MCF 10A (cell line): ENCODE measurements around the gene UPK3A. TPM values are rescaled to one million over a fixed set of nuclear protein-coding genes. Genes with fewer than 3 reads are reported as not detected.

ENCODE experiments used
- BruUV-seq: library from RNA; stranded (reverse); fragments of 400-500 nt; replicated peaks from 2 replicates; lab custom pipeline; 2021; lab: Mats Ljungman, UMichigan
- CTCF ChIA-PET: fragments of 300-600 bp; sonication (Branson Sonifier 250); formaldehyde crosslinking; extraction: SDS; loops from one replicate; lab custom pipeline; 2021; ENCODE audit warnings: antibody characterized with exemption, inconsistent platforms; lab: Yijun Ruan, JAX
- POLR2A ChIA-PET: fragments of 300-600, 350-650 bp; sonication (Branson Sonifier 250); formaldehyde crosslinking; extraction: SDS; loops from one replicate; lab custom pipeline; 2020; ENCODE audit warnings: antibody characterized with exemption, inconsistent platforms; lab: Yijun Ruan, JAX
- DNase-seq: peaks from one replicate; pipeline ENCODE4 v3.0.0-alpha.2; 2018; ENCODE audit not compliant: unreplicated experiment
- H3K27ac Mint-ChIP-seq: one replicate; pipeline ENCODE4 v1.8.0; 2022; ENCODE audit warnings: mild to moderate bottlenecking, low read depth, mixed read lengths; ENCODE audit not compliant: unreplicated experiment
- H3K27me3 Mint-ChIP-seq: one replicate; pipeline ENCODE4 v1.8.0; 2022; ENCODE audit warnings: mixed read lengths; ENCODE audit not compliant: insufficient read depth, unreplicated experiment
- H3K36me3 Mint-ChIP-seq: one replicate; pipeline ENCODE4 v1.8.0; 2022; ENCODE audit warnings: mild to moderate bottlenecking, moderate library complexity, mixed read lengths; ENCODE audit not compliant: insufficient read depth, unreplicated experiment
- H3K4me1 Mint-ChIP-seq: one replicate; pipeline ENCODE4 v1.8.0; 2022; ENCODE audit warnings: mixed read lengths; ENCODE audit not compliant: insufficient read depth, unreplicated experiment
- H3K4me3 Mint-ChIP-seq: one replicate; pipeline ENCODE4 v1.8.0; 2022; ENCODE audit warnings: mild to moderate bottlenecking, moderate library complexity, mixed read lengths; ENCODE audit not compliant: unreplicated experiment
- H3K9me3 Mint-ChIP-seq: one replicate; pipeline ENCODE4 v1.8.0; 2022; ENCODE audit warnings: mixed read lengths; ENCODE audit not compliant: unreplicated experiment
- intact Hi-C: fragments of 100-400 bp; cut with micrococcal nuclease; formaldehyde crosslinking; loops from 2 replicates; pipeline ENCODE4 v1.14.1; 2022
- total RNA-seq: library from RNA; stranded (reverse); gene quantifications from 2 replicates; pipeline ENCODE4 v1.2.3, GENCODE V29; 2022
- TF ChIP-seq, protein P1 (sequence below): fragments of 200-600 bp; IDR thresholded peaks from one replicate; pipeline ENCODE4 v1.8.0; 2022; ENCODE audit warnings: antibody characterized with exemption, mild to moderate bottlenecking; ENCODE audit not compliant: unreplicated experiment

Gene UPK3A
- total RNA-seq, 1 experiment from 2014 or later, result not detected

DNA sequence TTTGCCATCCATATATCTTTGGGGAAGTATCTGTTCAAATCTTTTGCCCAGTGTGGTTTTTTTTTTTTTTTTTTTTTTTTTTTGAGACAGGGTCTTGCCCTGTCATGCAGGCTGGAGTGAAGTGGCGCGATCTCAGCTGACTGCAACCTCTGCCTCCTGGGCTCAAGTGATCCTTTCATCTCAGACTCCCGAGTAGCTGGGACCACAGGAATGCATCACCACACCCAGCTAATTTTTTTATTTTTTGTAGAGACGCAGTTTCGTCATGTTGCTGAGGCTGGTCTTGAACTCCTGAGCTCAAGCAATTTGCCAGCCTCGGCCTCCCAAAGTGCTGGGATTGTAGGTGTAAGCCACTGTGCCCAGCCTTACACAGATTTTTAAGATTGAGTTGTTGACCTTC is 20.2 kb downstream of the UPK3A start:
- DNase-seq, result no peak
- Mint-ChIP-seq H3K27me3 (no peaks in the 10 kb centered on the region), H3K4me1 (peaks cover 11% of the 10 kb centered on the region), H3K4me3 (no peak overlapping the region), H3K27ac (no peak overlapping the region), H3K36me3 (no peaks in the 10 kb centered on the region), H3K9me3 (no peaks in the 10 kb centered on the region)
- intact Hi-C loops, result no loop called here
- TF ChIP-seq, protein P1, sequence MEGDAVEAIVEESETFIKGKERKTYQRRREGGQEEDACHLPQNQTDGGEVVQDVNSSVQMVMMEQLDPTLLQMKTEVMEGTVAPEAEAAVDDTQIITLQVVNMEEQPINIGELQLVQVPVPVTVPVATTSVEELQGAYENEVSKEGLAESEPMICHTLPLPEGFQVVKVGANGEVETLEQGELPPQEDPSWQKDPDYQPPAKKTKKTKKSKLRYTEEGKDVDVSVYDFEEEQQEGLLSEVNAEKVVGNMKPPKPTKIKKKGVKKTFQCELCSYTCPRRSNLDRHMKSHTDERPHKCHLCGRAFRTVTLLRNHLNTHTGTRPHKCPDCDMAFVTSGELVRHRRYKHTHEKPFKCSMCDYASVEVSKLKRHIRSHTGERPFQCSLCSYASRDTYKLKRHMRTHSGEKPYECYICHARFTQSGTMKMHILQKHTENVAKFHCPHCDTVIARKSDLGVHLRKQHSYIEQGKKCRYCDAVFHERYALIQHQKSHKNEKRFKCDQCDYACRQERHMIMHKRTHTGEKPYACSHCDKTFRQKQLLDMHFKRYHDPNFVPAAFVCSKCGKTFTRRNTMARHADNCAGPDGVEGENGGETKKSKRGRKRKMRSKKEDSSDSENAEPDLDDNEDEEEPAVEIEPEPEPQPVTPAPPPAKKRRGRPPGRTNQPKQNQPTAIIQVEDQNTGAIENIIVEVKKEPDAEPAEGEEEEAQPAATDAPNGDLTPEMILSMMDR, result no peak
- ChIA-PET CTCF (interaction anchor here (0.6 to 1.0 kb wide), 3 partner anchors 65 to 673 kb away, joined by 3 to 4 read pairs (median 3); no protein-coding TSS in a partner anchor), POLR2A (interaction anchor here (1.3 kb wide), 1 partner anchor 14 kb away, joined by 3 read pairs; no protein-coding TSS in a partner anchor)
- no TSS peak for BruUV-seq

DNA sequence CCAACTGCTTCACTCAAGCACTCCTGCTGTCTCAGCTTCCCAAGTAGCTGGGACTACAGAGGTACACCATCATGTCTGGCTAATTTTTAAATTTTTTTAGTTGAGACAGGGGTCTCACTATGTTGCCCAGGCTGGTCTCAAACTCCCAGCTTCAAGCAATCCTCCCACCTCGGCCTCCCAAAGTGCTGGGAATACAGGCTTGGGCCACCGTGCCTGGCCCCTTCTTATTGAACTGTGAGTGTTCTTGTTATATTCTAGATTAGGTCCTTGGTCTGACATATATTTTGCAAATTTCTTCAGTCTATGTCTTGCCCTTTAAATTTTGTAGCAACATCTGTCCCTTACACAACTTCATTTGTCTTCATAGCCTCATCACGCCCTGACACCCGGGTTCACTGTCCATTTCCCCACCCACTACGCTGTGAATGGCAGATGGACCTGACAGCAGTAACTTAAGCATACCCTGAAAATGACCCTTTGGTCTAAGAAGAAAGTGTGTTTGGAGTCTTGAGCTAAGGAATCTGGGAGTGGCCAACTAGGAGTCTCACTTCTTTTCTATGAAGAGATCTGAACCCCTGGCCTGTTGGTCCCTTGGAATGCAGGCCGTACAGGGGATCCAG is 20.8 kb downstream of the UPK3A start:
- no peaks in the 10 kb centered on the region for H3K27me3 Mint-ChIP-seq
- H3K4me1 Mint-ChIP-seq, result peaks cover 12% of the 10 kb centered on the region
- no TSS peak for BruUV-seq
- DNase-seq, result no peak
- ChIA-PET POLR2A (interaction anchor here (1.3 kb wide), 1 partner anchor 15 kb away, joined by 3 read pairs; no protein-coding TSS in a partner anchor), CTCF (interaction anchor here (0.6 to 1.0 kb wide), 2 partner anchors 66 to 246 kb away, joined by 3 to 4 read pairs; no protein-coding TSS in a partner anchor)
- intact Hi-C loops, result no loop called here
- H3K9me3 Mint-ChIP-seq, result no peaks in the 10 kb centered on the region
- no peak overlapping the region for H3K27ac Mint-ChIP-seq
- no peak overlapping the region for H3K4me3 Mint-ChIP-seq
- H3K36me3 Mint-ChIP-seq, result no peaks in the 10 kb centered on the region
- TF ChIP-seq, protein P1, result no peak

DNA sequence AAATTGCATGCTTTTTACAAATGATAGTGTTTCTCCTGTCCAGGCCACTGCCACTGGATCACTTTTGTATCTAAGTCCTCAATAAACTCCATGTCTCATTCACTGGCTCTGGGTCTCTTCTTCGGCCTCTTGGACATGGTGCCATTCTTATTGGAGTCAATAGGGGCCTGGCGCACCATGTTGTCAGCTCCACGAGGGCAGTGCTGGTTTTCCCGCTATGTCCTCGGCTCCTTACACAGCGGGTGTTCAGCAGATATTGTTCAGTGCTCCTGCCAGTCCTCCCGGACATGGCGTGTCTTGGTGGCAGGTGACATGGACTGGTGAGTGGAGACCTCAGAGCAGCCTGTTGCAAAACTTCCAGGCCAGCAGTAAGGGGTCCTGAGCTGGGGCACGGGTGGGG is 21.4 kb downstream of the UPK3A start:
- no peaks in the 10 kb centered on the region for H3K27me3 Mint-ChIP-seq
- H3K27ac Mint-ChIP-seq, result no peak overlapping the region
- intact Hi-C loops, result no loop called here
- CTCF ChIA-PET, result no interaction called here
- peaks cover 17% of the 10 kb centered on the region for H3K4me1 Mint-ChIP-seq
- H3K9me3 Mint-ChIP-seq, result no peaks in the 10 kb centered on the region
- H3K36me3 Mint-ChIP-seq, result no peaks in the 10 kb centered on the region
- TF ChIP-seq, protein P1, result no peak
- no peak for DNase-seq
- no peak overlapping the region for H3K4me3 Mint-ChIP-seq
- POLR2A ChIA-PET, result interaction anchor here (0.6 to 1.3 kb wide), 2 partner anchors 15 to 1527 kb away, joined by 3 to 4 read pairs; no protein-coding TSS in a partner anchor
- BruUV-seq, result no TSS peak

DNA sequence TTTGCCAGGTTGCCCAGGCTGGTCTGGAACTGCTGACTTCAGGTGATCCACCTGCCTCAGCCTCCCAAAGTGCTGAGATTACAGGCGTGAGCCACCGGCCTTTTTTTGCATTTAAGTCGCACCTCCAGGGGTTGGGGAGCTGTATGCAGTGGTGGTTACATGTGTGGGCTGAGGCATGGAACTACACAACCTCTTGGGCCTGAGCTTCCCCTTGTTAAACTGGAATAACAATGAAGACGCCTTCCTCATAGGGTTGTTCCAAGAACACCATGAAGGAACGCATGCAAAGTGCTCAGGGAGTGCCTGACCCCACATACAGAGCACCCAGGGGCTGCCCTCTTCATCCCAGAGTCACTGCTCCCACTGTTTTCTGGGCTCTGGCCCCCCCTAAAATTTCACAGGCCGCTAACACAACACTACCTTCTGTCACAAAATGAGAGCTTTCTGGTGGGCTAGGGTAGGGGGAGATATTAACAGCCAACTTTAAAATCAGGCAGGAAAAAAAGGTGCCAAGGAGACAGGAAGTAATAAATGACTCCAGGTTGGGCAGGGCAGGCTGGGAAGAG is 23.7 kb downstream of the UPK3A start:
- TF ChIP-seq, protein P1, result no peak
- Mint-ChIP-seq H3K36me3 (no peaks in the 10 kb centered on the region), H3K9me3 (no peaks in the 10 kb centered on the region), H3K27me3 (no peaks in the 10 kb centered on the region), H3K4me1 (peaks cover 19% of the 10 kb centered on the region), H3K4me3 (peak overlapping the region; percentile 81), H3K27ac (peak overlapping the region; percentile 75)
- CTCF ChIA-PET, result interaction anchor here (0.6 to 0.7 kb wide), 3 partner anchors 9 to 128 kb away, joined by 3 to 4 read pairs (median 3); no protein-coding TSS in a partner anchor
- no peak for DNase-seq
- intact Hi-C loops, result no loop called here
- POLR2A ChIA-PET, result interaction anchor here (0.6 to 1.5 kb wide), 3 partner anchors 9 to 733 kb away, joined by 3 to 4 read pairs (median 4); no protein-coding TSS in a partner anchor
- no TSS peak for BruUV-seq
